HCT116 (cell line): Measurements from ENCODE around the gene FFAR3. TPM values are rescaled to one million over a fixed set of nuclear protein-coding genes. Genes with fewer than 3 reads are reported as not detected.

Experiments
- ATAC-seq: fragments of 200-7000 bp; cut with Tn5 transposase; 2 replicates; pipeline ENCODE4 v1.9.1; 2020; ENCODE audit warnings: mild to moderate bottlenecking, moderate library complexity
- BruUV-seq: library from RNA; stranded (reverse); fragments of 400-500 nt; replicated peaks from 2 replicates; lab custom pipeline; 2021; lab: Mats Ljungman, UMichigan
- CTCF ChIA-PET: fragments of 300-600 bp; sonication (Branson Sonifier 250); formaldehyde crosslinking; loops from one replicate; lab custom pipeline; 2021; ENCODE audit warnings: antibody characterized with exemption; lab: Charles Lee
- POLR2A ChIA-PET: fragments of 300-600, 350-600 bp; sonication (Branson Sonifier 250); formaldehyde crosslinking; loops from one replicate; lab custom pipeline; 2021; ENCODE audit warnings: antibody characterized with exemption; lab: Charles Lee
- RAD21 ChIA-PET, 2 experiments: fragments of 300-600 bp; sonication (Branson Sonifier 250); formaldehyde crosslinking; loops; one replicate each; lab custom pipeline; 2023; ENCODE audit warnings: low total read pairs in 2 of 2; ENCODE audit not compliant: uncharacterized antibody in 2 of 2, unreplicated experiment in 2 of 2, low non-redundant PET in 1 of 2; lab: Charles Lee
- DNase-seq: peaks from one replicate; pipeline ENCODE4 v3.0.0-alpha.2; 2010; ENCODE audit warnings: low read depth, low spot score
- H2AFZ ChIP-seq: fragments of 200-600 bp; shearing (Covaris generic), sonication (generic); 2 replicates; pipeline ENCODE4 v1.6.1; 2017; ENCODE audit warnings: low read depth, mixed run types, mixed read lengths, antibody characterized with exemption, low read length; ENCODE audit not compliant: poor library complexity, severe bottlenecking
- H3K27ac ChIP-seq: 2 replicates; pipeline ENCODE4 v1.5.1; 2012; ENCODE audit warnings: low read depth, low read length
- H3K27me3 ChIP-seq: fragments of 200-600 bp; sonication (generic); 2 replicates; pipeline ENCODE4 v1.6.1; 2016; ENCODE audit warnings: mixed run types, low read length, mixed read lengths; ENCODE audit not compliant: insufficient read depth
- H3K36me3 ChIP-seq, 2 experiments: fragments of 200-500 bp in 1 of 2; fragments of 200-600 bp in 1 of 2; sonication (Bioruptor generic) in 1 of 2; sonication (generic) in 1 of 2; 2 replicates each; pipeline versions ENCODE4 v1.5.1 to v1.6.1; 2014 to 2016; ENCODE audit warnings: low read length in 2 of 2, inconsistent platforms in 1 of 2, mixed read lengths in 1 of 2, mixed run types in 1 of 2; ENCODE audit not compliant: insufficient read depth in 2 of 2, control insufficient read depth in 1 of 2
- H3K4me1 ChIP-seq, 2 experiments: fragments of 200-600 bp in 1 of 2; sonication (generic) in 1 of 2; 2 replicates each; pipeline versions ENCODE4 v1.5.1 to v1.6.1; 2012 to 2017; ENCODE audit warnings: low read length in 2 of 2, inconsistent platforms in 1 of 2, mild to moderate bottlenecking in 1 of 2, mixed read lengths in 1 of 2, mixed run types in 1 of 2, moderate library complexity in 1 of 2; ENCODE audit not compliant: insufficient read depth in 2 of 2, control insufficient read depth in 1 of 2
- H3K4me2 ChIP-seq: fragments of 200-600 bp; sonication (generic); 2 replicates; pipeline ENCODE4 v1.6.1; 2017; ENCODE audit warnings: mixed run types, low read length, mixed read lengths
- H3K4me3 ChIP-seq, 2 experiments: fragments of 200-600 bp in 1 of 2; sonication (generic) in 1 of 2; replicated peaks in 1 of 2; 2 replicates each; pipeline ENCODE4 v1.5.1; 2011 to 2016; ENCODE audit warnings: low read length in 2 of 2, control low read depth in 1 of 2, low read depth in 1 of 2, mild to moderate bottlenecking in 1 of 2, mixed read lengths in 1 of 2, mixed run types in 1 of 2
- H3K79me2 ChIP-seq: fragments of 200-600 bp; sonication (generic); 2 replicates; pipeline ENCODE4 v1.6.1; 2017; ENCODE audit warnings: mild to moderate bottlenecking, mixed run types, low read length, moderate library complexity, mixed read lengths; ENCODE audit not compliant: insufficient read depth
- H3K9ac ChIP-seq: fragments of 200-600 bp; sonication (generic); 2 replicates; pipeline ENCODE4 v1.6.1; 2016; ENCODE audit warnings: low read length, mixed read lengths
- H3K9me2 ChIP-seq: fragments of 200-600 bp; sonication (generic), shearing (Covaris generic); 2 replicates; pipeline ENCODE4 v1.6.1; 2017; ENCODE audit warnings: mixed run types, mild to moderate bottlenecking, moderate library complexity; ENCODE audit not compliant: insufficient read depth
- H3K9me3 ChIP-seq, 2 experiments: fragments of 200-500 bp in 1 of 2; fragments of 200-600 bp in 1 of 2; sonication (Bioruptor generic) in 1 of 2; sonication (generic) in 1 of 2; 2 replicates each; pipeline ENCODE4 v1.6.1; 2014 to 2017; ENCODE audit warnings: low read length in 2 of 2, mixed read lengths in 2 of 2, inconsistent platforms in 1 of 2, low read depth in 1 of 2, mild to moderate bottlenecking in 1 of 2, mixed run types in 1 of 2, moderate library complexity in 1 of 2; ENCODE audit not compliant: control insufficient read depth in 1 of 2, insufficient read depth in 1 of 2
- H4K20me1 ChIP-seq: fragments of 200-600 bp; sonication (generic), shearing (Covaris generic); 2 replicates; pipeline ENCODE4 v1.6.1; 2017; ENCODE audit warnings: mixed run types, mild to moderate bottlenecking, moderate library complexity; ENCODE audit not compliant: insufficient read depth
- ATF3 ChIP-seq: IDR thresholded peaks from 2 replicates; pipeline ENCODE4 v1.6.1; 2012
- CBX3 ChIP-seq: IDR thresholded peaks from 2 replicates; pipeline ENCODE4 v1.6.1; 2012; ENCODE audit warnings: low read depth
- CEBPB ChIP-seq: IDR thresholded peaks from 2 replicates; pipeline ENCODE4 v1.6.1; 2012; ENCODE audit warnings: low read depth
- CTCF ChIP-seq, 3 experiments: fragments of 200-600 bp in 1 of 3; sonication (generic) in 1 of 3; IDR thresholded peaks in 2 of 3; conservative IDR thresholded peaks in 1 of 3; 2 replicates each; pipeline ENCODE4 v1.5.1; 2012 to 2017; ENCODE audit warnings: low read depth in 2 of 3, low read length in 2 of 3, antibody characterized with exemption in 1 of 3, borderline replicate concordance in 1 of 3, control low read depth in 1 of 3, mild to moderate bottlenecking in 1 of 3, mixed read lengths in 1 of 3, mixed run types in 1 of 3, moderate library complexity in 1 of 3; ENCODE audit not compliant: insufficient read depth in 1 of 3
- ELF1 ChIP-seq: IDR thresholded peaks from 2 replicates; pipeline ENCODE4 v1.6.1; 2012; ENCODE audit warnings: low read depth, borderline replicate concordance
- EZH2 ChIP-seq: fragments of 200-600 bp; sonication (generic); IDR thresholded peaks from 2 replicates; pipeline ENCODE4 v1.6.1; 2017; ENCODE audit warnings: antibody characterized with exemption, mixed run types
- EZH2phosphoT487 ChIP-seq: fragments of 200-600 bp; IDR thresholded peaks from 2 replicates; pipeline ENCODE4 v1.6.1; 2018; ENCODE audit warnings: antibody characterized with exemption, borderline replicate concordance
- FOSL1 ChIP-seq: IDR thresholded peaks from 2 replicates; pipeline ENCODE4 v1.6.1; 2012; ENCODE audit warnings: low read depth
- JUND ChIP-seq: IDR thresholded peaks from 2 replicates; pipeline ENCODE4 v1.6.1; 2012
- MAX ChIP-seq: IDR thresholded peaks from 2 replicates; pipeline ENCODE4 v1.6.1; 2012
- POLR2A ChIP-seq: IDR thresholded peaks from 2 replicates; pipeline ENCODE4 v1.7.0; 2011; ENCODE audit warnings: borderline replicate concordance; ENCODE audit not compliant: insufficient read depth, insufficient read length; ENCODE audit errors: extremely low read depth
- POLR2AphosphoS5 ChIP-seq: IDR thresholded peaks from 2 replicates; pipeline ENCODE4 v1.6.1; 2011; ENCODE audit warnings: mild to moderate bottlenecking, low read depth, low read length, moderate library complexity
- REST ChIP-seq: IDR thresholded peaks from 2 replicates; pipeline ENCODE4 v1.6.1; 2012; ENCODE audit warnings: low read depth
- SP1 ChIP-seq: IDR thresholded peaks from 2 replicates; pipeline ENCODE4 v1.6.1; 2012; ENCODE audit warnings: low read depth
- SRF ChIP-seq: IDR thresholded peaks from 2 replicates; pipeline ENCODE4 v1.6.1; 2012; ENCODE audit warnings: low read depth
- TCF7L2 ChIP-seq: IDR thresholded peaks from 2 replicates; pipeline ENCODE4 v1.7.0; 2011; ENCODE audit warnings: borderline replicate concordance, inconsistent platforms; ENCODE audit not compliant: insufficient read depth, insufficient read length; ENCODE audit errors: extremely low read depth
- YY1 ChIP-seq: IDR thresholded peaks from 2 replicates; pipeline ENCODE4 v1.6.1; 2011; ENCODE audit warnings: low read length, low read depth, moderate library complexity, mild to moderate bottlenecking; ENCODE audit not compliant: insufficient replicate concordance; ENCODE audit errors: extremely low read depth
- ZFX ChIP-seq: fragments of 450-650 bp; IDR thresholded peaks from 2 replicates; pipeline ENCODE4 v1.6.1; 2017
- intact Hi-C: fragments of 100-400 bp; cut with micrococcal nuclease; formaldehyde crosslinking; loops from 2 replicates; pipeline ENCODE4 v1.10.0; 2022
- total RNA-seq: library from RNA; stranded (reverse); gene quantifications from one replicate; pipeline ENCODE4 v1.2.1, GENCODE V29; 2021; ENCODE audit not compliant: unreplicated experiment

The FFAR3 gene
- total RNA-seq, 1 experiment from 2014 or later, result not detected

GRCh38 chr19:35399231-35399630 is 41.0 kb downstream of the FFAR3 start:
- H2AFZ ChIP-seq, result no peak overlapping the region
- TF ChIP-seq JUND (no peak), EZH2 (no peak), FOSL1 (no peak), SRF (no peak), ATF3 (no peak), YY1 (no peak), CTCF (IDR thresholded peaks at IDR 0.05 in 2 of 3, conservative IDR thresholded peaks at IDR 0.05 in 1 of 3; ENCODE audit: borderline replicate concordance in 1 of 3, insufficient read depth in 1 of 3, low read depth in 2 of 3, low read length in 2 of 3) (no peak), CEBPB (no peak), CBX3 (no peak), ZFX (no peak), EZH2phosphoT487 (no peak), REST (no peak), ELF1 (no peak), MAX (no peak), POLR2AphosphoS5 (no peak), POLR2A (no peak), SP1 (no peak), TCF7L2 (no peak)
- CTCF ChIA-PET, result no interaction called here
- no peaks in the 10 kb centered on the region for H3K36me3 ChIP-seq
- H3K4me2 ChIP-seq, result no peak overlapping the region
- no peak for ATAC-seq
- H3K27ac ChIP-seq, result no peak overlapping the region
- H3K9me3 ChIP-seq, result no peaks in the 10 kb centered on the region
- H4K20me1 ChIP-seq, result no peaks in the 10 kb centered on the region
- BruUV-seq, result no TSS peak
- no peak overlapping the region for H3K9ac ChIP-seq
- no peaks in the 10 kb centered on the region for H3K4me1 ChIP-seq
- DNase-seq, result no peak
- no peaks in the 10 kb centered on the region for H3K79me2 ChIP-seq
- RAD21 ChIA-PET, result no interaction called here
- no peaks in the 10 kb centered on the region for H3K27me3 ChIP-seq
- H3K4me3 ChIP-seq, result no peak overlapping the region
- POLR2A ChIA-PET, result no interaction called here
- no peaks in the 10 kb centered on the region for H3K9me2 ChIP-seq
- intact Hi-C loops, result no loop called here
